HTR-8/SVneo (cell line): ENCODE measurements around the gene LMO1.

Source experiments
- DNase-seq: peaks from one replicate; pipeline ENCODE4 v3.0.0; 2011; ENCODE audit warnings: low spot score, mixed read lengths; ENCODE audit not compliant: insufficient read length
- FAIRE-seq: peaks from 2 replicates; lab custom pipeline; 2011; peaks lifted over from hg19 to GRCh38; lab: Jason Lieb, UNC

LMO1 gene

GRCh38 chr11:8209208-8209807 lies 54.4 kb downstream of the LMO1 start:
- DNase-seq (no peak), FAIRE-seq (no peak)

GRCh38 chr11:8207080-8208000 lies 56.3 kb downstream of the LMO1 start:
- FAIRE-seq (no peak), DNase-seq (no peak)

DNA sequence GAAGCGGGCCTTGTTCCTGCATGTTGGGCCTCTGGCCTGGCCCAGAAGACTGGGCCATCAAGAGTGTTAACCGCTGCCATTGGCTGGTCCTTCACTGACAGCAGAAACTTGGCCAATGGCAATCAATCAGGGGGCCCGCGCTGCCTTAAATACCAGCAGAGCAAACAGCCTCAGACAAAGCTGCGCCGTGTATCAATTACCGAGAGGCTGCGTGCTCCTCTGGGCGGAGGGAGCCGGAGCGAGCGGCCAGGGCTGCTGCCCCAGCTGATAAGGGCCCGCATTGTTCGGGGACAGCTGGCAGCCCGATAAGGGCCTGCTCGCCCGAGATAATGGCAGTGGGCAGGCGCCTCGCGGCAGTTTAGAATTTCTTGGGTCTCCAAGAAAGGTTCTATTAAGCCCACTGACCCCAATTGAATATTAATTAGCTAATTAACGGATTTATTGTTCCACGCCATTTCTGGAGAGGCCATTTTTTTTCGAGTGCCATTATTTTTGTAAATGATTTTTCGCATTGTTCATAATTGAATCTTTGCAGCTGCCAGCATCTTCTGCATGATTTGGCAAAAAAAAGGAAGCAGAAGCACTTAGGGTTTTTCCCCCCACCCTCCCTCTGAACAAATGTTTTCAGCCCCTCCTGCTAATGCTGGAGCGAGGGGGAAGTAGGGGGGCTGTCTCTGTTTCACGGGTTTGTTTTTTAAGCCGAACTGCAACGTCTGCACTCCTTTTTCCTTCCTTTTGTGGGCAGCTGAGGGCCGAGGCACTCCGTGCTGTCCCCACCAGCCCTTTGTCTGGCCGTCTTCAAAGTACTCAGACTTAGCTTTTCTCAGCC lies 57.2 kb downstream of the LMO1 start:
- no peak for FAIRE-seq
- no peak for DNase-seq

DNA sequence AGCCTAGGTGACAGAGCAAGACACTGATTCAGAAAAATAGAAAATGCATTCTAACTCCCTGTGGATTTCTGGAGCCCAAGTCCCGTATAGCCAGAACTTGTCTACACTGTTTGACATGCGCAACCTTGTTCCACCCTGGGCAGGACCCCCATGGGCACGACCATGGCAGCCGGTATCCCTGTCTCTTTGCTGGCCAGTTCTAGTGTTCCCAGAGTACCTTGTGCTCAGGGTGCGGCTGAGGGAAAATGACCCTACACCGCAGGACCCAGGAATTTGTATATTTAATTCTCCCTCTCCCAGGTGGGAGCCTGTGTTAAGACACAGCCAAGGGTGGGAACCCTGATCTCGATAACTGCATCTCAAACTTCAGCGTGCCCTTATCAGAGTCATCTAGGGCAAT lies 58.1 kb downstream of the LMO1 start:
- no peak for DNase-seq
- no peak for FAIRE-seq

GRCh38 chr11:8204596-8204995 lies 59.1 kb downstream of the LMO1 start:
- FAIRE-seq (no peak), DNase-seq (no peak)

DNA sequence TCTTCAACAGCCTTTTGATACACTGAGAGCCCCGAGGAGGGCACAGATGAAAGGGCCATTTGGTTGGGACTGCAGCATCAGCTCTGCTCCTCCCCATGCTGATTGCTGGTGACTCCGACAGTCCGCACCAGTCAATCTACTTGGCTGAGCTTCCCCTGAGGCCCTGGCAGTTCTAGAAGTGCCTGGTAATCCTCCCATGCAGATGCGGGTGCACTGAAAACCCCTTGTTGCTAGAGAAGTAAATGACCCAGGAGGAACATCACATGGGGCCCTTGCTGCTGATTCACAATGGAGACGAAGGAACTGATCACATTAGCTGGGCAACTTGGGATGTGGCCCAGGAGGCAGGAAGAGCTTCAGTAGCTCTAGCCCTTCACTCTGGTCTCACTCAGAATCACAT lies 59.7 kb downstream of the LMO1 start:
- no peak for DNase-seq
- FAIRE-seq, result no peak

GRCh38 chr11:8203414-8203715 lies 60.3 kb downstream of the LMO1 start:
- DNase-seq (no peak), FAIRE-seq (no peak)

DNA sequence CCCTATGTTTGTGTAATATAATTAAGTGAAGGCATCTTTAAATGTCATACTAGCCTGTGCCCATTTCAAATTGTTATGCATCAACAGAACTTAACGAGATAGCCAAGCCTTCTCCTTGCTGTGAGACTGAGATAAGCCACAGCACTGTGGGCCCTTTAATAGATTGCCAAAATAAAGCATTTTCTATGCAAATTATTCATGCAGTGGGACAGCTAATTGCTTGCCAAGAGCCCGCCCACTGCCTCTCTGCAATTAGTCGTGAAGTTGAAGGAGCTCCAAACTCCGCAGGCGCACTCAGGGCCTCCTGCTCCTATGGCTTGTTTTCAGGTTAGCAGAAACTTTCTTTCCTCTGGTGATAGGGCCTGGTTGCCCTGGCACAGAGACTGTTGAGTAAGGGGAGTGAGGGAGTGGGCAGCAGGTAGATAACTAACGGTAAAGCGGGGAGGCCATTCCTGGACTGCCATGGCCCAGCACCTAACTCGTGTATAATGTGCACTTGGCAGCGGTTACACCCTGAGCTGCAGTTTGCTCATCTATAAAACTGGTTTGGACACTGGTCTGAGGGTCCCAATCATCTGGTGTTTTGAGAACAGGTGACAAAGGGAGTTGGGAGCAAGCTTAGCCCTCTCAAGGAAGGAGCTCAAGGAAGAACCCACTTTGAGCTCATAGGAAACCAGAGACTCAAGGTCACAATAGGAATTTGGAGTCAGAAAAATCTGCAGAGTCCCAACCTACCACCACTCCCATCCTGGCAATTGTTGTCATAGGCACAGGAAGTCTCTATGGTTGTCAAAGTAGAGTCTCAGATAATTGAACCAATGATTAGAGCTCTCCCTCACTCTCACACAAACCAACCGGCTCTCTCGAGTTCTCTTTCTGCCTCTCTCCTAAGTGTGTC lies 60.9 kb downstream of the LMO1 start:
- no peak for DNase-seq

DNA sequence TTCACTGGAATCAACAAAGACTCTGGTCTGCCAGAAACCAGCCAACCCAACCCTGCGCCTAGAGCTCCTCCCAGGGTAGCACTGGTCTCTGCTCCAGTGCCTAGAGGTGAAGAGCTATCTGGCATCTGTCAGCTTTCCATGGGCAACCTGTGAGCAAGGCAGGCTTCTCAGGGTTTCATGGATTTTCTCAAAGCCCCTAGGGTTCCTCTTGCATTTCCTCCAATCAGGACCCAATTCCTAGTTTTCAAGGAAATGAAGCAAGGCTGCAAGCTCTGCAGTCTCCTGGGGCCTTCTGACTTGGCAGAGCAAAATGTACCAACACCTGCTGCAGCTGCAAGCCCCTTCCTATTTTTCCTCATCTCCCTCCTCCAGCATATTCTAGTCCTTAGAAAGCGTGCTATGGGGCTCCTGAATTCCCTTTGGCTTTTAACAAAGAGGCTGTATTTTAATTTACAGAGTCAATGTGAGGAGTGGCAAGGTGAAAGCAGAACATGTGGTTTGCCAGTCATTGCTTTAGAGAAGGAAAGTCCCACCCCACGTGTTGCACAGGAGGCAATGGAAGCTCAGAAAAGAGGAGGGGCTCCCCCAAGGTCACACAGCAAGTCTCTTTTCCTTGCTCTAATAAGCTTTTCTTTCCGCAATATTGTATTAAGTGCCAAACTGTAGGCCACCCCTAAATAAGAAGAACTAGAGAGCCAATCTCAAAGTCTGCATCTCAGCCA lies 61.9 kb downstream of the LMO1 start:
- DNase-seq (no peak), FAIRE-seq (no peak)

More for the DNA sequence above, 60.9 kb downstream of the LMO1 start:
- FAIRE-seq, result no peak

GRCh38 chr11:8199676-8200075 lies 64.0 kb downstream of the LMO1 start:
- DNase-seq (no peak), FAIRE-seq (no peak)

GRCh38 chr11:8196749-8197148 lies 66.9 kb downstream of the LMO1 start:
- no peak for FAIRE-seq
- no peak for DNase-seq

DNA sequence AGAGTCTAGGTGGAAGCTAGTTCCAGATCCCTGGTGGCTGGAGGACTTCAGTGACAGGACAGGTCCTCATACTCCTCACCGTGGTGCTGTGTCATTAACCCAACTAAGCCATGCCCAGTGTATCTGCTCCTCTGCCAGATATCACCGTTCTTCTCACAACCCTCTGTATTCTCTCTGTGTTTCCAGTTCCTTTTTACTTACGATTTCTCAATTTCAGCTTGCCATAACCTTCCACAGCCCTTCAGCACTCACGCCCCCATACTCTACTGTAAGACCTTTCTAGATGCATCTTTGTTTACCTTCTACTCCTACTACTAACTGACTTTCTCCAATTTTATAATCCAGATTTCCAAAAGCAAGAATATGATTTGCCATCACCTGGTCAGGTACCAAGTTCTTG lies 68.7 kb downstream of the LMO1 start:
- DNase-seq, result no peak
- FAIRE-seq, result no peak

DNA sequence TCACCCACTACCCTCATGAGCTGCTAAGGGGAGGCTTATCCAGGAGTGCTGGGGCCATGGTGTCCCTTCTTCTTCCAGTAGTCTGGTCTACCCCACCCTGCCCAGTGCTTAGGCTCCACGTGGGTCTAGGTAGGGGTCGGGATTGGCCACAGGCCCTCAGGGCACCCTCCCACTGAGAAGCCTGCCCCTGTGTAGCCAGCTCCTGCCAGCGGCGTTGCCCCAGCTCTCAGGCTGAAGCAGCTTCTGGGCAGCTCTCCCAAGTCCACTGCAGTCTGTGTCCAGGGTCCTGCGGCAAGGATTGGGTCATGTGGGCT lies 70.8 kb downstream of the LMO1 start:
- DNase-seq, result no peak
- no peak for FAIRE-seq

DNA sequence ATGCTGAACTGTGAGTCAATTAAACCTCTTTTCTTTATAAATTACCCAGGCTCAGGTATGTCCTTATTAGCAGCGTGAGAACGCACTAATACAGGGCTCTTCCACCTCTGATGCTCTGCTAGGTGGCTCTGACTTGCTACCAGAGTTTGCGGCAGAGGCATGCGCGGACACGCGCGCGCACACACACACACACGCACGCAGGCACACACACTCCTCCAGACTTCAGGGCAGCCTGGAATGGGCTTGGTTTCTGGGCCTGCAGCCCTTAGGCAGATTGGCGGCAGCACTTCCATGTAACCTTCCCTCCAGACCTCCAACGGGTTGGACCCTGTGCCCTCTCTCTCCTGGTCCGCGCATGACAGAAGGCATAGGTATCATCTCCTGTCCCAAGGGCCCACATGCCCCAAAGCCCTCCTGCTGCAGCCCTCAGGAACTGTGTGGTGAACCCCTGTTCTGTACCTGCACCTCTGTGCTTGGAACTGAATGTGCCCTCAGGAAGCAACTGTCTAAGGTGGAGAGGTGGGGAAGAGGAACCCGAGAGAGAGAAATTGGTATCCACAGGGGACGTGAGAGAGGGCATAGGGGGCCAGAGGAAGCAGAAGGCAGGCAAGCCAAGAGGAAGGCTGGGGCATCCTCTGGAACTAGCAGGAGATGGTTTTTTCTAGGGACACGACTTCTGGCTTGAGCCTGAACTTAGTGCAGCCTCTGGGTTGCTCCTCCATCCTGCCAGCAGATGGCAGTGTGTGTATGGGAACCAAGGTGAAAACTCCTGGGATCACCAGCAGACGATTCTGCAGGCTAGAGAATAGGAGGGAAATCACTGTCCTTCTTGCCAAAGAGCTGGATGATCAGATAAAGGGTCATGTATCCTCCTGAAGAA lies 71.4 kb downstream of the LMO1 start:
- FAIRE-seq, result peak; percentile 88
- DNase-seq, result peak; percentile 77

GRCh38 chr11:8190431-8190830 lies 73.2 kb downstream of the LMO1 start:
- no peak for FAIRE-seq
- no peak for DNase-seq

- DNase-seq (no peak), FAIRE-seq (no peak)
These were observed 77.2 kb downstream of the LMO1 start for GRCh38 chr11:8186429-8186828.

DNA sequence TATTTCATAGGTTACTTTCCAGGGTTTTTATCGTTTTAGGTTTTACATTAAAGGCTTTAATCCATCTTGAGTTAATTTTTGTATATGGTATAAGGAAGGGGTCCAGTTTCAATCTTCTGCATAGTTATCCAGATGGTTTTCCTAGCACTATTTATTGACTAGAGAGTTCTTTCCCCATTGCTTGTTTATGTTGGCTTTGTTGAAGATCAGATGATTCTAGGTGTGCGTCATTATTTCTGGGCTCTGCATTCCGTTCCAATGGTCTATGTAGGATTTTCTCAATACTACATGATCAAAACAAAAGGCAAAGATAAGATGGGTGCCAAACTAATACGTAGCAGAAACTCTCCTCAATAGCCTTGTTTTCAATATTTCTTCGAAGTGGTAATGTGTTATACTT lies 80.6 kb downstream of the LMO1 start:
- DNase-seq (no peak), FAIRE-seq (no peak)

DNA sequence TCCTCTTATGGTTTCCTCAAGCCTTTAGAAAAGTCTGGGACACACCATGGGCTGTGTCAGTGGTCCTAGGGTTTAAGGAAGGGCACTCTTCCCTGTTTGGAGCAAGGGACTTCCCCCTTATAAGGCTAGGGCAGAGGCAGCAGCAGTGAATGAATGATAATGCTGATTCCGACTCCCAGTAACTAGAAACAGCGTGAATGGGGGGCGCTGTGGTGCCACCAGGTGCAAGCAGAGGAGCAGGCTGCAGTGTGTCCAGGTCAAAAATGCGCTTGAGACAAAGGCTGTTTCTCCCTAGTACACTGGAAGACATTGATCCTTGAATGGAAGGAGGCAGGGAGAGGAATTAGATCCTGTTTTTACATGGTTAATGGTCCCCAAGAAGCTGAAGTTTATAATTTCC lies 83.2 kb downstream of the LMO1 start:
- no peak for FAIRE-seq
- no peak for DNase-seq

DNA sequence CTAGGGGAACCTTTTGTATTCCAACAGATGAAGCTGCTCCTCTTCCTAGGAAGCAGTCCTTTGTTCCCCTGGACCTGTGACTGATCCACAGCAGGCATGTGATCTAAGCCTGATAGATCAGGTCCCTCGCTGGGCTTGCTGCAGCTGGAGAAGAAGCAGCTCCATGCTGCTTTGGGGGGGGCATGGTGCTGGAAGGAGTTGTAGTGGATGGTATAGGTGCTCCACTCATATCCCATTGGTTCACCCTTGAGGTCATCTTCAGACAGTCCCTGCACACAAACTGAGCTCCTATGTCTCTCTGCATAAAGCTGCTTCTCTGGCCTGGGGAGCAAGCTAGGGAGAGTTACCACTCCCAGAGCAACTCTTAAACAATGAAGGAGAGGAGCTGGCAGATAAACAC lies 85.4 kb downstream of the LMO1 start:
- FAIRE-seq, result no peak
- no peak for DNase-seq
